Endothelial cell of umbilical vein (primary cell): ENCODE data around the gene ZNF628.

ENCODE experiments used
- CTCF ChIP-seq, 2 donors: IDR thresholded peaks; 1 replicate in 1 of 2; 2 replicates in 1 of 2; pipeline ENCODE4 v1.5.1; 2011; ENCODE audit warnings: low read length in 2 of 2, mild to moderate bottlenecking in 2 of 2, moderate library complexity in 2 of 2, control low read depth in 1 of 2, inconsistent platforms in 1 of 2, low read depth in 1 of 2; ENCODE audit not compliant: insufficient read depth in 1 of 2; ENCODE audit errors: extremely low read depth in 1 of 2
- EZH2 ChIP-seq: IDR thresholded peaks from 2 replicates; pipeline ENCODE4 v1.6.1; 2012; ENCODE audit warnings: borderline replicate concordance, low read depth, mild to moderate bottlenecking, moderate library complexity, low read length, inconsistent platforms; ENCODE audit not compliant: severe bottlenecking
- GATA2 ChIP-seq: IDR thresholded peaks from 2 replicates; pipeline ENCODE4 v1.7.0; 2011; ENCODE audit warnings: low read depth, mild to moderate bottlenecking, moderate library complexity, mixed read lengths, low read length; ENCODE audit not compliant: insufficient read length, insufficient read depth
- JUN ChIP-seq: IDR thresholded peaks from 2 replicates; pipeline ENCODE4 v1.6.1; 2011; ENCODE audit warnings: borderline replicate concordance, low read depth; ENCODE audit not compliant: insufficient read length, insufficient read depth
- MAX ChIP-seq: IDR thresholded peaks from 2 replicates; pipeline ENCODE4 v1.6.1; 2011; ENCODE audit not compliant: insufficient read depth, insufficient read length
- POLR2A ChIP-seq: IDR thresholded peaks from 2 replicates; pipeline ENCODE4 v1.6.1; 2012; ENCODE audit warnings: low read depth, mild to moderate bottlenecking, control low read depth, low read length
- POLR2AphosphoS5 ChIP-seq: IDR thresholded peaks from 2 replicates; pipeline ENCODE4 v1.6.1; 2012; ENCODE audit warnings: low read depth, mild to moderate bottlenecking, control low read depth, low read length, moderate library complexity; ENCODE audit not compliant: insufficient read depth

DNA sequence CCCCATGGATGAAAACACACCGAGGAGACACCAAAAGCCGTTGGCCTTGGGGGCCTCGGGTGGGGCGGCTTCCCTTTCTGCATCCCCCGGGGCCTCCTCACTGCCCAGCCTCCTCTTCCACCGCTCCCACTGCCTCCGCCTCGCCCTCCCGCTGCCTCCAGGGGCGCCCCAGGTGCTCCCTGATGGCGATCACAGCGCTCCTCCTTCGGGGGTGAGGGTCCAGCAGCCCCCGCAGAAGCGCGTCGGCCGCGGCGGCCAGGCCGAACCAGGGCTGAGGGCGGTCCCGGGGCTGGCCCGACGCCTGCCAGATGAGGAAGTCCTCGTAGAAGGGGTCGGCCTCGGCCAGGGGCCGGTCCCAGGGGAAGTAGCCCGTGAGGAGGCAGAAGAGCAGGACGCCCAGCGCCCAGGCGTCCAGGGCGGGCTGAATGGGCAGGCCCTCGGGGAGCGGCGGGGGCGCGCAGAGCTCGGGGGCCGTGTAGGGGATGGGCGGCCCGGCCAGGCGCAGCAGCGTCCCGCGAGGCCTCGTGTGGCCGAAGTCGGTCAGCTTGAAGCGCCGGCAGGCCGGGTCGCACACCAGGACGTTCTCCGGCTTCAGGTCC is 53.3 kb downstream of the ZNF628 start:
- TF ChIP-seq EZH2, result no peak
- no peak for TF ChIP-seq MAX
- TF ChIP-seq CTCF (IDR thresholded peaks at IDR 0.05; ENCODE audit: extremely low read depth in 1 of 2, insufficient read depth in 1 of 2, low read depth in 1 of 2, low read length in 2 of 2), result no peak
- TF ChIP-seq POLR2A, result no peak
- TF ChIP-seq POLR2AphosphoS5, result no peak
- no peak for TF ChIP-seq JUN
- TF ChIP-seq GATA2, result no peak
